GM18867 (cell line): ENCODE results near the gene RARB.

Experiments
- ATAC-seq: cut with Tn5 transposase; IDR thresholded peaks from one replicate; pipeline ENCODE4 v1.9.1; 2021; ENCODE audit warnings: mild to moderate bottlenecking, moderate library complexity; ENCODE audit not compliant: unreplicated experiment

RARB gene

GRCh38 chr3:25542492-25543039 lies 114.5 kb downstream of the RARB start:
- ATAC-seq: no peak

GRCh38 chr3:25547103-25547502 lies 119.0 kb downstream of the RARB start:
- no peak for ATAC-seq

DNA sequence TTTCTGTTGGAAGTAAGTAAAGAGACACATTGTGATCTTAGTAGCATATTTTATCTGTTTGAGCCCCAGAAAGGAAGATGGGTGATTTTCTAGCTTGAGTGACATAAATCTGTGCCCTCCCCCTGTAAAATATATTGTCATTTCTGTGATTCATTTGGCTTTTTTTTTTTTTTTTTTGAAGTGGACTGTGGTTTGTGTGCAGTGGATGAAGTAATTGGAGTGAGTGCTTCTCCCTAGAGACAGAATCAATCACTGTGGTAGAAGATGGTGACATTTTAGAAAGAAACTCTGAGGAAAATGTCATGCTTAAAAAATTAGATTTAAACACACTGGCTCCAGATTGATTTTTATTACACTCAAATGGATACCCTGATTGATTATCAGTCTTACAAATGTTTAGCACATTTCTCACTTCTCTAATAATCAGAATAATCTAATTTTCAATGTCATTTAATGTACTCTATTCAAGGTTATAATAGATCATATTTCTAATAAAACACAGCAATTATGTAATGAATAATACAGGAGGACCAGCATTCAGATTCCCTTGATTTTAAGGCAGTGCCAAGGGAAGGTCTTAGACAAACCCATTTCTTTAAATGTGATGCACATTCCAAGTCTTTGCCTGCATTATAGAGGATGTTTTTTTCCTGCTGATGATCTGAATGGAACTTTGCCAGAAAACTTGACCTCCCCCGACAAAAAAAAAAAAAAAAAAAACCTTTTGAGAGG lies 120.0 kb downstream of the RARB start:
- ATAC-seq: no peak

DNA sequence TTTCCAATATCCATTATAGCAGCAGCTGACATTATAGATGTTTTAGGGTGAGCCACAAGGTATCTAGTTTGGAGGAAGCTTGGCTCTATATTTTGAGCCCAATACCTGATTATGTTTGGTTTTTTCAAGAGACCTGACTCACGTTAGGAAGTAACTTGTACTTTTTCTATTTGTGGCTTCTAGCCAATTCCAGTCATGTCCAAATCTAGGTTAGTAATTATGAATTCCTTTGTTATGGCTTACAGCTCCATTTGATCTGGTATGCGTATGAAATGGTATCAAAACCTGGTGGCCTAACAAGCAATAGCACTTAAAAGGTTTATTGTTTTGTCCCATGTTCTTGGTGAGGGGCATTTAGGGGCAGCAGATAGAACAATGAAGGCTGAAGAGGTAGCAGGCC lies 120.8 kb downstream of the RARB start:
- ATAC-seq: no peak

DNA sequence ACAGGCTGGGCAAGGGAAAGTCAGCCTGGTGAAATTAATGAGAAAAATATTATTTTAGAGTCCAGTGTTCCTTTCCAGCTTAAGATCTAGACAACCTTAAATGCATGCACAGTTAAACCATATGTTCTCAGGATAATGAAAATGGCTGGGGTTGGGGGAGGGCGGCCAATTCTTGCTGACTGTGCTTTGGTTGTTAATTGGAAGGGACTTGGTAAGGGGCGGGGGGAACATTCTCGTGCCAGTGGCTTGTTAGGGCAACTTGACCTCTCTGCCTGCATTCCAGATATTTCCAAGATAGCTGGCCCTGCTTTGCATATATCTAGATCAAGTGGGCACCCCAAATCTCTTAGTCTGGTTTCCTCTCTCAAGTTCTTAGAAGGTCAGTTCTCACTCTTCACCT lies 124.2 kb downstream of the RARB start:
- no peak for ATAC-seq

- ATAC-seq: no peak
Observed at GRCh38 chr3:25554376-25554775, 126.3 kb downstream of the RARB start.

DNA sequence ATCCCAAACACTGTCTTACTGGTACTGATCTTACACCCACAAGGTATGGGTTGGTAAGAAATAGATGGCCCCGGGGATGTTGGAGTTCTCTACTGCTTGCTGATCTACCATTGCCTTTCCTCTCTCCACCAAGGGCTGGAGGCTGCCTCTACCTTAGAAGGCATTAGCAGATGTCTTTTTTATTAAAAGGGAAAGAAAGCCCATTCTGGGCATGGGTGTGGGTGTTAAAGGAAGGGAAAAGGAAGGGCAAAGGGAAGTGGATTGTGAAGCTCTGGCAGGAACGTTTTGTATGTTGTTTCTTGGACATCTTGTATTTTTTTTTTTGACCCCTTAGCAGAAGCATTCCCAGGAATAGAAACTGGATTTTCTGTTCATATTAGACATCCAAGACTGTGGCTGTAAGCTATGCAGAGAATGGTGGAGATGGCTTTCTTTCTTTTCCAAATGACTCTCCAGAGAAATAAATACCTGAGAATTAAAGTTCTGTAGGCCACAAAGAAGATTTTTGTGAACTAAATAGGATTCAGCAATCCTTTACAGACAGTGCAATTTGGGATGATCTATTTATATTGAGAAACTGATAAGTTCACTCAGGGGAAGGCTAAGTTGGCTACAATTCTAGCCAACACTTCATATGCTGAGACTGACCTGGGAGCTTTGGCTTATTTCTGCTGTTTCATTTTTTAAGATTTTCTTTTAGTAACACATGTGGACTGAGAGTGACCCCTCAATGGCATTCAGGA lies 127.8 kb downstream of the RARB start:
- ATAC-seq: no peak

DNA sequence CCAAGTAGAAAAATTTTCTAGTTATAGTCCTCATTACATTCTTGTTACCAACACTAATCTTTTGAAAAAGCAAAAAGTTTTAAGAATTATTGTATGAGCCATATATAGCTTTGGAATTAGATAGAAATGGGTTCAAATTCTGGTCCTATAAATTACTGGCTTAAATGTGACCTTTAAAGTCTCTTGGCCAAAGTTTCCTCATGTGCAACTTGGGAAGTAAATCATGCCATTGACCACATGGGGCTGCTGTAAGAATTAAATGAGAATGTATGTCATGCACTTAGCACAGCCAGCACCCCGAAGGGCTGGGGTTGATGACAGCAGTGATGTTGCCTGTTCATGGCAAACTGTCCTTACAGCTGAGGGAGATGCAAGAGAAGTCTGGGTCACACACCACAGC lies 128.4 kb downstream of the RARB start:
- ATAC-seq: no peak

- no peak for ATAC-seq
Observed at GRCh38 chr3:25557694-25558093, 129.6 kb downstream of the RARB start.

GRCh38 chr3:25558121-25558520 lies 130.1 kb downstream of the RARB start:
- no peak for ATAC-seq

- ATAC-seq: no peak
Observed at GRCh38 chr3:25558796-25559195, 130.7 kb downstream of the RARB start.

- ATAC-seq: no peak
Observed at GRCh38 chr3:25563601-25564000, 135.5 kb downstream of the RARB start.

DNA sequence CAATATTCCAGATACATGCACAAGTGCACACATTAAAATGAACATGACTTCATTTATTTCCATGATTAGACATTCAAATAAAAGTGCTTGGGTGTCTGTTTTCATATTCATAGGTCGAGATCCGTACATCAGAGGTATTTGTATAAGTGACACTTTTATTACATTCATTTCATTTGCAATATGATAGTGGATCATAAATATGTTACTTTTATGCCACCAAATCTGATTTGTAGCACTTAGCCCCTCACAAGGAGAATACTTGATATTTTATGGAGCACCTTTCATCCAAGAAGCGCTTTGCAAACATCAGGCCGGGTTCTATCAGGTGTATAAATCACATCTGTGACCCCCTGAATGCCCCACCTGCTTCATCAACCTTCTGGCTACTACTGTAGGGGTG lies 136.0 kb downstream of the RARB start:
- no peak for ATAC-seq

- no peak for ATAC-seq
Observed at GRCh38 chr3:25565807-25566206, 137.7 kb downstream of the RARB start.

- ATAC-seq: no peak
Observed at GRCh38 chr3:25566358-25566920, 138.4 kb downstream of the RARB start.

DNA sequence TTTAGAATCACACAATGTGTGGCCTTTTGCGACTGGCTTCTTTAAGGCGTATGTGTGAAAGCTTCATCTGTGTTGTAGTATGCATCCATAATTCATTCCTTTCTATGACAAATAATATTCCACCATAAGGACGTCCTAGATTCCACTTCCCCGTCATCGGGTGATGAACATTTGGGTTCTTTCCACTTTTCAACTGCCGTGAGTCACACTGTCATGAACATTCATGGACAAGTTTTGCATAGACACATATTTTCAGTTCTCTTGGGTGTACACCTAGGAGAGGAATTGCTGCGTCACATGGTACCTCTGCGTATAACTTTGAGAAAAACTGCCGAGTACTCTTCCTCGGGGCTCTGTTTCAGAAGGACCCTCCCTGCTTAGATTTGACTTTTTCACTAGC lies 139.3 kb downstream of the RARB start:
- ATAC-seq: no peak

- ATAC-seq: no peak
Observed at GRCh38 chr3:25567806-25568524, 139.9 kb downstream of the RARB start.

DNA sequence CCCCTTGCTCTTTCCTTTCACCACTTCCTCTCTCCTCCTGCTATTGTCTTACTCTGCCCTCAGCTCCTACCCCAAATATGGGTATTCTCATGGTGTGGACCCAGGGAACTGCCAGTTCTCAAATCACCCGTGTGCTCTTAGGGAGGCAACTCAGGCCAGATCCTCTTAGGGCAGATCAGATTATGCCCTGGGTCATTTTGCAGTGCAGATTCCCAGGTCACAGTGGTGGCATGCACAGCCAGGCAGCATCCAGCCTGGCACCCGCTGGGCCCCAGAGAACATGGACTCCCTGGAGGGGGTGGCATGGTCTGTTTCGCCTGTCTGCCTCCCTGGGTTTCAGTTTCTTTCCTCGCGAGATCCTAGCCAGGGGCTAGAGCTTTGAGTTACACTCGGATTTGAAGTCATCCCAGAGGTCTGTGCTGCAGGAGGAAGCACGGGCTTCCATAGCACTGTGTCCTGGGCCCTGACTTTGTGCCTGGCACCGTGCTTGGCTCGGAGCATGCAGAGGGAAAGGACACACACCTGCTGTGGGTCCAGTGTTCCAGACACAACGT lies 140.5 kb downstream of the RARB start:
- no peak for ATAC-seq

DNA sequence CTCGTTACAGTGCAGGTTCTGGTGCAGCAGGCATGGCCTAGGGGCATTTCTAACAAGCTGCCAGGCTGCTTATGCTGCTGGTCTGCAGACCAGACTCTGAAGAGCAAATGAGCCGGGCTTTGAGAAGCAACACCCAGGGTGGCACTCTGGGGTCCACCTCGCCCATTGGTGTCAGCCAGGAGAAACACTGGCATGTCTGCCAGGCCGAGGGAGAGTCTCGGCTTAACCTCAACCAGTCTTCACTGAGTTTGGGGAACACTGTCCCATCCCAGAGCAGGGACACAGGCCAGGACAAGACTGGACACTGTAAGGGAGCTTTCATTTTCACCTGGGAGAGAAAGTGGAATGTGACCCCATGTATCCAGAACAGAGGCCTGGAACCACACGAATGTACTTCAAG lies 143.2 kb downstream of the RARB start:
- ATAC-seq: no peak

DNA sequence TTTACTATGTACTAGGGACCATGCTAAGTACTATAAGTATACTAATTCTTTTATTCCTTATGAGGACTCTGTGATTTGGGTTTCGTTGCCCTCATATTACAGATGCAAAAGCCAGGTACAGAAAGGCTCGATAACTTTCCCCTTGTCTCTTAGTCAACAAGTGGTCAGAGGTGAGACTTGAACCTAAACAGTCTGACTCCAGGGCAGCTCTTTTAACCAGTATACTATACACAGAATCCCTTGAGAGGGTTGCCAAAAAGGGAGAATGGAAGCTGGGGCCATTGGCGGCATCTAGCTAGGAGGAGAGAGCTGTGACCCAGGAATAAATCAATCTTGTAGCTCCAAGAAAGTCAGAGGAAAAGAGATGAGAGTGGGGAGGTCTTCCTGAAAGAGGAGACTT lies 144.3 kb downstream of the RARB start:
- ATAC-seq: no peak

GRCh38 chr3:25572919-25573385 lies 144.9 kb downstream of the RARB start:
- ATAC-seq: no peak
